NCI-H146 treated with DMSO at 0.1 percent for 48 hours (cell line): ENCODE data around the gene NCOA5.

Experiments
- DNase-seq: peaks from one replicate; lab custom pipeline; 2025; ENCODE audit not compliant: unreplicated experiment; lab: John Stamatoyannopoulos, UW

The NCOA5 gene

DNA sequence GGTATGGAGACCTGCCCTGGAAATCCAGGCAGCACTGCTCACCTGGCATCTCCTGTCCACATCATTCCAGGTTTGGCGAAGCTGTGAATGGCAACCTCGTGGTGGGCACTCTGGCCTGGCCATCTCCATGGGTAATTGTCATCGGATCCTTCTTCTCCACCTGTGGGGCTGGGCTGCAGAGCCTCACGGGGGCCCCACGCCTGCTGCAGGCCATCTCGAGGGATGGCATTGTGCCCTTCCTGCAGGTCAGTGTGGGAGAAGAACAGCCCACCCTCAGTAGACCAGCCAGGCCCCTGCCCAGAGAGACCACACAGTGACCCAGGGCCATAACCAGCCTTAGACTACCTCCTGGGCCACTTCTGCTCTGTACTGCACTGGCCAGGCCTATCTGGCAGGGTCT lies 44.9 kb downstream of the NCOA5 start:
- DNase-seq, result no peak

DNA sequence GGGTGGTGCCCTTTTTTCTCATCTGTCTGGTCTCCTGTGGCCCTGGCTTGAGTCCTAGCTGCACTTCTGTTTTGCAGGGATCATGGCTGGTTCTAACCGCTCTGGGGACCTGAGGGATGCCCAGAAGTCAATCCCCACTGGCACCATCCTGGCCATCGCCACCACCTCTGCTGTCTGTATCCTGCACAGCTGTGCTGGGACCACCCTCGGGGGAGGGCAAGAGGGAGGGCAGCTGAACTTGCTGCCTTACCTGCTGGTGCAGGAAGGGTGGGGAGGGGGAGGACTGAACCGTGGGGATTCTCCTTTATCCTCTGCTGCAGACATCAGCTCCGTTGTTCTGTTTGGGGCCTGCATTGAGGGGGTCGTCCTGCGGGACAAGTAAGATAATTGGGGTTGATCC lies 46.2 kb downstream of the NCOA5 start:
- DNase-seq, result no peak

DNA sequence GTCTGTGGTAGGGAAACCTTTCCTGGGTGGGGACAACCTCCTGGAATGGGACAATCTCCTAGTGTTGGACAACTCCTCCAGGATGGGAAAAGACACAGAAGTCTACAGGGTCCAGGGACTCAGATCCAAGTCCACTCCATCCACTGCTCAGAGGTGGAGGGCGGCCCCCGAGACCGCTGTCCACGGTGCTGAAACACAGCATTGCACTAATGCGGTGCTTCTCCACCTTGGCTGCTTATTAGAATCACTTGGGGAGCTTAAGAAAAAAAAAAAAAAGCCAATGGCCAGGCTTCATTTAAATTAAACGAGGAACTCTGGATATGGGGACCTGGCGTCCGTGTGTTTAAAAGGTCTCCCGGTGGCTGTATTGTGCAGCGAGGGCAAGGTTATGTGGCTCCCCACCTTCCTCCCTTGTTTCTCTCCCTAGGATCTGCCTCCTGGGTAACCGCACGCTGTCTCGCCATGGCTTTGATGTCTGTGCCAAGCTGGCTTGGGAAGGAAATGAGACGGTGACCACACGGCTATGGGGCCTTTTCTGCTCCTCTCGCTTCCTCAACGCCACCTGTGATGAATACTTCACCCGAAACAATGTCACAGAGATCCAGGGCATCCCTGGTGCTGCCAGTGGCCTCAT lies 48.7 kb downstream of the NCOA5 start:
- DNase-seq, result no peak

GRCh38 chr20:46037036-46037435 lies 52.7 kb downstream of the NCOA5 start:
- DNase-seq, result no peak

DNA sequence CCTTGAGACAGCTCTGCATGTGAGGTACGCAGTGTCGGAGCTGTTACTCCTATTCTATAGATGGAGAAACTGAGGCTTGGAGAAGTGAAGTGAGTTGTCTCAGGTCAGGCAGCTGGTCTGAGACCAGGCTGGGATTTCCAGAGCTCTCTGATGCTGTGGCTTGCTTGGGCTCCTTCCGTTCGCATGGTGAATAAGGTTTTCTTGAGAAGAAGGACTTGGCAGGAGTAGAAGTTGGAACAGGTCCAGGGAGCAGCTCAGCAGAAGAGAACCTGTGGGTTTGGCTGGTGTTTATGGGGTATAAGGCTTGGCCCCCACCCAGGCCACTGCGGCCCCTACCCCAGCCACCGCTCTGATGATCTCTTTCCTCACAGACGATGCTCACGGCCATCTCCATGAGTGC lies 53.4 kb downstream of the NCOA5 start:
- no peak for DNase-seq

- DNase-seq, result no peak
Observed at GRCh38 chr20:46035713-46036112, 54.0 kb downstream of the NCOA5 start.

DNA sequence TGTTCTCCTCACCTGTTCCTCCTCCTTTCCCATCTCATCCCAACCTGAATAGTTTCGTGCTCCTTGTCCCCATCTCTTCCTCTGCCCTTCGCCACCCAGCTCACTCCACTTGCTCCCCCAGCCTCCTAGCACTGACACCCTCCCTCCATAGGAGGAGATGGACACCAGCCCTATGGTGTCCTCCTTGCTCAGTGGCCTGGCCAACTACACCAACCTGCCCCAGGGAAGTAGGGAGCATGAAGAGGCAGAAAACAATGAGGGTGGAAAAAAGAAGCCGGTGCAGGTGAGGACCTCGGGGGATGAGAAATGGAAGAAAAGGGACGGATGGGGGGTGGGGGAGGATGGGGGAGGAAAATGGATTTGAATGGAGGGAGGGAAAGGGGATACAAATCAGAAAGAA lies 54.5 kb downstream of the NCOA5 start:
- no peak for DNase-seq

- no peak for DNase-seq
Observed at GRCh38 chr20:46034039-46034438, 55.7 kb downstream of the NCOA5 start.

- DNase-seq, result peak; percentile 86
Observed at GRCh38 chr20:46031701-46032254, 58.0 kb downstream of the NCOA5 start.

DNA sequence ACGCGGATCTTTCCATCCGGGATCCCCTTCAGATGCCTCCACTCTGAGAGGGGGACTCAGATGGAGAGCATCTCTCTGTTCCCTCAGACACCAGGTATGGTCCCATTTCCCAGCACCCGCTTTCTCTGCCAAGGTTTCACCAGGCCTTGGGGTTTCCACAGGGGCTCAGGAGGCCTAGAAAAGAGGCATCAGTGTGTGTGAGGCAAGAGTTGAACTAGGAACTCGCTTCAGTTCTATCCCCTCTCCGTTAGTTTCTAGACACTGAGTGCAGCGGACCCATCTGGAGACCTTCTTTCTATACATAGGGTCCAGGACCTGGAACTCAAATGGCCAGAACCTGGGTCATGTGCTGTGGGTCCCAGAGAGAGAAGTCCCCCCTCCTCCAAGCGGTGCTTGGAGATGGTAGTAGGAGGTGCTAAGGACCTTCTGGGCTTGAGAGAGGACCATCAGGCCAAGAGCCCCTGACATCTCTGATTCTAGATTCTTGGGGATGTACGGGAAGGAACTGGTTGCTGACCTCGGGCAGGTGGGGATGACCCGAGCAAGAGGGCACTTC lies 58.7 kb downstream of the NCOA5 start:
- no peak for DNase-seq

GRCh38 chr20:46030284-46031013 lies 59.3 kb downstream of the NCOA5 start:
- DNase-seq, result no peak

GRCh38 chr20:46028772-46029371 lies 60.9 kb downstream of the NCOA5 start, which contains the start of gene SLC12A5:
SLC12A5 (plus strand) TSS chr20:46029215; CDS start chr20:46029345, 130 bp downstream.
- no peak for DNase-seq

GRCh38 chr20:46028110-46028509 lies 61.7 kb downstream of the NCOA5 start:
- no peak for DNase-seq

- no peak for DNase-seq
Observed at GRCh38 chr20:46027245-46027853, 62.4 kb downstream of the NCOA5 start.

DNA sequence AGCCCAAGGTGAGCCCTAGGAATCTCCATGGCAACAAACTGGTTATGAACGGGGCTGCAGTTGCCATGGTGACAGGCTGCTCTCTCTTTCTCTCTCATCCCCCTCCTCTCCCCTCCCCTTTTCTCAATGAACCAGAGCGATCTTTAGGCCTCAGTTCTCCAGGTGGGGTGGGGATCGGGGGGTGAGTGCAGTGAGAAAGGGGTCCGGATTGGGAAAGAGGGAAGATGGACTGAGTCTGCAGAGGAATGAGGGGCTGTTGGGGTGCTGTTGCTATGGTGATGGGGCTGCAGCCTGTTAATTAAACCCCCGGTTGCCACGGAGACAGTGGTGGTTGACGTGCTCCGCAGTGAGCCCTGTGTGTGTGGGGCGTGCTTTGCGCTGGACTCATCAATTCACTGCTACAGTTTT lies 64.4 kb downstream of the NCOA5 start:
- DNase-seq, result no peak

GRCh38 chr20:46023999-46024398 lies 65.8 kb downstream of the NCOA5 start:
- no peak for DNase-seq

DNA sequence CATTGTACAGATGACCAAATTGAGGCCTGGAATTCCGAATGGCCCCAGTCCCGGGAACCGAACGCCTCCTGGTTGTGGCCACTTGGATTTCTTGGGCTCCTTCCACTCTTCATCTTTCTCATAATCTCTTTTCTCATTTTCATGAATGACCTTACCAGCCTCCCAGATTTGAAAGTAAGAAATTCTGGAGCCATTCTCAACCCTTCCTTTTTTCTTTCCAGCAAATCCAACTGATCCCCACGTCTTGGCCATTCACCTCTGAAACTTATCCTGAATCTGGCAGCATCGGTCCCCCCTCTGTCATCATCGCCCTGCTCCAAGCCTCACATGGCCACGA lies 66.6 kb downstream of the NCOA5 start:
- DNase-seq, result no peak

DNA sequence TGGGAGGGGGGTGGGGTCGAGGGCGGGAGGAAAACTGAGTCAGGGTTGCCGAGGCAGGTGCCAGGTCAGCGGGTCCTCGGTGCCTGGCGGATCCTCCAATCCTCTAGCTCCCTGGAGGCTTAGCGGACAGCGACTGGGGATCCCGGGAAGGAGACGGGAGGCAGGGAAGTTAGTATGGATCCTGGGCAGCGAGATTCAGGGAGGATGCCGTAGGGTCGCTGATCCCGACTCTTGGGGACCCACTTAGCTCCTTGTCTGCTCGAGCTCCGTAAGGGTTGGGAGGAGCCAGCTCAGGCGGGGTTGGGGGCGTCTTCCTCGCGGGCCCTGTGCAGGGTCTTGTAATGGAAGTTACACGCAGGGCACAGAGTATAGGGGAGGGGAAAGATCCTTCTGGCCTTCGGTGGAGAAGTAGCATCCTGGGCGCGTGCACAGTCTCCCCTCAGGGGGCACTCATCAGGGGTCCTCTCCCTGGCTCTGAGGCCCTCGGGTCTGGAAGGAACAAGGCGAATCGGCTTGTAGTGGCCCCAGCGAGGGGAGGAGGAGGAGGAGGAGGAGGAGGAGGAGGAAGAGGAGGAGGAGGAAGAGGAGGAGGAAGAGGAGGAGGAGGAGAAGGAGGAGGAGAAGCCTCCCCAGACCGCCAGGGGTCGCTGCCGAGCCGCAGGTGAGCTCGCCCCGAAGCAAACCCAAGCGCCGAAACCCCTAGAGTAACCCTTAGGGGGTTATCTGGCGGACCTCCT lies 67.2 kb downstream of the NCOA5 start:
- DNase-seq, result peak; percentile 21

DNA sequence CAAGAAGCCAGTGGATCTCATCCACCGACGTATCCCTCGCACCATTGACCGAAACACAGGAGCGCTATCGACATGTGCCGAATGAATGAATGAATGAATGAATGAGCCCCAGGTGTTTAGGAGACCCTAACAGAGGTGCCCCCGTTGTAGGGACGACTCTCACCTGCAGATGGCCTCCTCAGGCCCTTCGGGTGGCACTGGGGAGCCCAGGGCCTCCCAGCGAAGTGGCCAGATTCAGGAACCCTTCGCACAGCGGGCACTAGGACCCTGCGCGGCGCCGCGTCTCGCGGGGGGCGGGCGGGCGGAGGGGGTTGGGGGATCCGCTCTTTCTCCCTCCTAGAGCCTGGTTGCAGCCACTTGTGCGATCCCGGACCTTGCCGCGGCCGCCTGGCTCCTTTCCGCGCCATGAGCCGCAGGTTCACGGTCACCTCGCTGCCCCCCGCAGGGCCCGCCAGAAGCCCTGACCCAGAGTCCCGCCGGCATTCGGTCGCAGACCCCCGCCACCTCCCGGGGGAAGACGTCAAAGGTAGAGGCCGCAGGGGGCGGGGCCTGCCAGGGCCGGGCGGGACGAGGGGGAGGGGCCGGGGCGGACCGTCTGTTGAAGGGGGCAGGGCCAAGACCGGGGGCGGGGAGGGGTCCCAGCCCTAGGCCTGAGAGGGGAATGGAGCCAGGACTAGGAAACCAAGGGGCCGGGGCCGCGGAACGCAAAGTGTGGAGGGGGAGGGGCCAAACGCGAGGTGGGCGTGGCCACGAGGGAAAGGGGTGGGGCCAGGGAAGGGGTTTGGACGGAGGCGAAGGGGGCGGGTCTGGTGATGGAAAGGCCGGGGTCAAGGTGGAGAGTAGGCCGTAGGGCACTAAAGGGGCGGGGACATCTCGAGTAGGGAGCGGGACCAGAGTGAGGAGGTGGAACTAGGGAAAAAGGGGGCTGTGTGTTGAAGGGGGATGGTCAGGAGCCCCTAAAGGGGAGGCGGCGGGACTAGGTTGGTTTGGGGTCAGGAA lies 68.1 kb downstream of the NCOA5 start:
- peak; percentile 71 for DNase-seq

GRCh38 chr20:46020555-46020954 lies 69.2 kb downstream of the NCOA5 start:
- DNase-seq, result no peak
